ENCODE data around the gene ANXA5.

The ANXA5 gene

DNA sequence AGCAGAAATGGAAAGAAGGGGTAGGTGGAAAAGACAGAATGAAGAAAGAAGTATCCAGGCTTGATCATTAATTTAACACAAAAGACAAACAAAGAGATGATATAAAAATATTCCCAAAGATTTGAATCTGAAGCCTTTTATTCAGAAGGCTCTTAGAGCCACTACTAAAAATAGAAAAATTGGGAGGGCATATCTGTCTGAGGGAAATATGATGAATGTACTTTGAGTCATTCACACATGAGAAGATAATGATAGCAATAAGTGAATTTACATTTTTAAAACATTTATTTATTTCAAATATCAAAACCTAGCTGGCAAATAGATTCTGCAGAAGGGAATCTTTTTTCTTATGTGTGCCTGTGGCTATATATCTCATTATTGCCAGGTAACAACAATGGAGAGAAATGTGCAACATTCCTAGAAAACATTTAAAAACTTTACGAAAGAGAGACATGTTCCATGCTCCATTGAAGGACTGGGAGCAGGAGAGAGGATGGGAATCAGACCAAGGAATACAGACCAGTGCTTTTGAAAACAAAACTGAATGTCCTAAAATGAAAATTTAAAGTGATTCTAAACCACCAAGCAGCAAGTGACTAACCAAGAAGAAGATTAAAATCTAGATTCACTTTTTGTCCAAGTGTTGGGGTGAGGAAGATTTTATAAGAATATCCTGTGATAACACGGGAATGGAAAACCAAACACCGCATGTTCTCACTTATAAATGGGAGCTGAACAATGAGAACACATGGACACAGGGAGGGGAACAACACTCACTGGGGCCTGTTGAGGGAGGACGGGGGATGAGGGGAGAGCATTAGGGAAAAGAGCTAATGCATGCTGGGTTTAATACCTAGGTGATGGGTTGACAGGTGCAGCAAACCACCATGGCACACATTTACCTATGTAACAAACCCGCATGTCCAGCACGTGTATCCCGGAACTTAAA lies 41.2 kb downstream of the ANXA5 start:
- DNase-seq (ENCODE audit: low spot score) (no peak), ATAC-seq (ENCODE audit: low read depth) (no peak)
- no peaks in the 10 kb centered on the region for H3K36me3 ChIP-seq (ENCODE audit: low read depth)
- H3K27ac ChIP-seq (ENCODE audit: poor library complexity, severe bottlenecking) = no peak overlapping the region
- no peak overlapping the region for H3K4me3 ChIP-seq (ENCODE audit: severe bottlenecking)
- H3K4me1 ChIP-seq (ENCODE audit: insufficient read depth, poor library complexity, severe bottlenecking) = no peaks in the 10 kb centered on the region
- no peaks in the 10 kb centered on the region for H3K27me3 ChIP-seq (ENCODE audit: insufficient read depth, poor library complexity, severe bottlenecking)
- TF ChIP-seq, protein P1, sequence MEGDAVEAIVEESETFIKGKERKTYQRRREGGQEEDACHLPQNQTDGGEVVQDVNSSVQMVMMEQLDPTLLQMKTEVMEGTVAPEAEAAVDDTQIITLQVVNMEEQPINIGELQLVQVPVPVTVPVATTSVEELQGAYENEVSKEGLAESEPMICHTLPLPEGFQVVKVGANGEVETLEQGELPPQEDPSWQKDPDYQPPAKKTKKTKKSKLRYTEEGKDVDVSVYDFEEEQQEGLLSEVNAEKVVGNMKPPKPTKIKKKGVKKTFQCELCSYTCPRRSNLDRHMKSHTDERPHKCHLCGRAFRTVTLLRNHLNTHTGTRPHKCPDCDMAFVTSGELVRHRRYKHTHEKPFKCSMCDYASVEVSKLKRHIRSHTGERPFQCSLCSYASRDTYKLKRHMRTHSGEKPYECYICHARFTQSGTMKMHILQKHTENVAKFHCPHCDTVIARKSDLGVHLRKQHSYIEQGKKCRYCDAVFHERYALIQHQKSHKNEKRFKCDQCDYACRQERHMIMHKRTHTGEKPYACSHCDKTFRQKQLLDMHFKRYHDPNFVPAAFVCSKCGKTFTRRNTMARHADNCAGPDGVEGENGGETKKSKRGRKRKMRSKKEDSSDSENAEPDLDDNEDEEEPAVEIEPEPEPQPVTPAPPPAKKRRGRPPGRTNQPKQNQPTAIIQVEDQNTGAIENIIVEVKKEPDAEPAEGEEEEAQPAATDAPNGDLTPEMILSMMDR (IDR thresholded peaks at IDR 0.05; ENCODE audit: poor library complexity, severe bottlenecking) = no peak
- H3K9me3 ChIP-seq (ENCODE audit: severe bottlenecking) = no peaks in the 10 kb centered on the region

DNA sequence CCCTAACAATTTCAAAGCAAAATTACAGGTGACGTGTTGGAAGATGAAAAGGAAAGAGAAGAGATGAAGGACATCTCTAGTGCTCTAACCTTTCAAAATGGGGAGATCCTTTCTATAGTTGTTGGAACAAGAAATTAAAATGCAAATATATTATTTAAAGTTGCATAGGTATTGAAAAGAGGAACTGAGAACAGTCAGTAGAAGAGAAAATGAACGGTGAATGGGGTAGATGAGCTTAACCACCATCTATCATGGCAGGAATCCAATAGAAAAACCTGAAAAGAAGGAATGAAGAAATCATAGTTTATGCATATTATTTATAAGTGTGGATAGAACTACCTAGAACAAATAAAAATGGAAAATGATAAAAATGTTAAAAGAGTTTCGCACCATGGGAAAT lies 42.0 kb downstream of the ANXA5 start:
- DNase-seq (ENCODE audit: low spot score) (no peak), ATAC-seq (ENCODE audit: low read depth) (no peak)
- H3K4me1 ChIP-seq (ENCODE audit: insufficient read depth, poor library complexity, severe bottlenecking) = no peaks in the 10 kb centered on the region
- H3K36me3 ChIP-seq (ENCODE audit: low read depth) = no peaks in the 10 kb centered on the region
- H3K9me3 ChIP-seq (ENCODE audit: severe bottlenecking) = no peaks in the 10 kb centered on the region
- H3K27ac ChIP-seq (ENCODE audit: poor library complexity, severe bottlenecking) = no peak overlapping the region
- no peak overlapping the region for H3K4me3 ChIP-seq (ENCODE audit: severe bottlenecking)
- H3K27me3 ChIP-seq (ENCODE audit: insufficient read depth, poor library complexity, severe bottlenecking) = no peaks in the 10 kb centered on the region
- TF ChIP-seq, protein P1 (IDR thresholded peaks at IDR 0.05; ENCODE audit: poor library complexity, severe bottlenecking) = no peak

DNA sequence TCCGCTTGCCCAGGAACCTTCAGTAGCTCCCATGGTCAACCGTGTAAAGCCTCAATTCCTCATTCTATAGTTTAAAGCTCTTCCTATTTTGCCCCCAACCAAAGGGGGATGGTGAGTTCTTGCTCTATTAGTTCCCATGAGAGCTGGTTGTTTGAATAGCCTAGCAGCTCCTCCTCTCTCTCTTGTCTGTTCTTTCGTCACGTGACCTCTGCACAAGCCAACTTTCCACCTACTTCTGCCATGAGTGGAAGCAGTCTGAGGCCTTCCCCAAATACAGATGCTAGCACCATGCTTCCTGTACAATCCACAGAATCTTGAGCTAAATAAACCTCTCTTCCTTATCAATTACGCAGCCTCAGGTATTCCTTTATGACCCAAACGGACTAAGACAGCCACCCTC lies 42.8 kb downstream of the ANXA5 start:
- DNase-seq (ENCODE audit: low spot score) = no peak
- no peaks in the 10 kb centered on the region for H3K36me3 ChIP-seq (ENCODE audit: low read depth)
- no peaks in the 10 kb centered on the region for H3K27me3 ChIP-seq (ENCODE audit: insufficient read depth, poor library complexity, severe bottlenecking)
- no peak overlapping the region for H3K27ac ChIP-seq (ENCODE audit: poor library complexity, severe bottlenecking)
- no peaks in the 10 kb centered on the region for H3K4me1 ChIP-seq (ENCODE audit: insufficient read depth, poor library complexity, severe bottlenecking)
- H3K9me3 ChIP-seq (ENCODE audit: severe bottlenecking) = no peaks in the 10 kb centered on the region
- H3K4me3 ChIP-seq (ENCODE audit: severe bottlenecking) = no peak overlapping the region
- no peak for ATAC-seq (ENCODE audit: low read depth)
- TF ChIP-seq, protein P1 (IDR thresholded peaks at IDR 0.05; ENCODE audit: poor library complexity, severe bottlenecking) = no peak

DNA sequence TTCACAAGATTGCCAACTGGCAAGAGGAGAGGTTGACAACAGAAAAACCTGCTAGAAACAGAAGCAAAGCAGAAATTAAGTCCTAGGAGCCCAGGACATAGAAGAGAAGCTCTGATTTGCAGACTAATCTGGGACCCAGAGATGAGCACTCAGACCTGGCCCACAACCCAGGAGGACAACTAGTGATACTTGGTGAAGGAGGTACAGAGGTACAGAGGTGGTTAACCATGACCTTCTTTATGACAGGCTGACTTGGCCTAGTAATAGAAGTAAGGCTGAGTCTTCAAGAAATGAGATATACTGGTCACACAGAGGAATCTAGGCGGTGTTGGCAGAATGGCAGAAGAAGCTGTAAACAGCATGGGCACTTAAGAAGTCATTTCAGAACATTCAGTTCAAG lies 43.6 kb downstream of the ANXA5 start:
- Histone ChIP-seq H3K9me3 (ENCODE audit: severe bottlenecking) (no peaks in the 10 kb centered on the region), H3K27ac (ENCODE audit: poor library complexity, severe bottlenecking) (no peak overlapping the region), H3K27me3 (ENCODE audit: insufficient read depth, poor library complexity, severe bottlenecking) (no peaks in the 10 kb centered on the region), H3K4me3 (ENCODE audit: severe bottlenecking) (no peak overlapping the region), H3K4me1 (ENCODE audit: insufficient read depth, poor library complexity, severe bottlenecking) (no peaks in the 10 kb centered on the region), H3K36me3 (ENCODE audit: low read depth) (no peaks in the 10 kb centered on the region)
- ATAC-seq (ENCODE audit: low read depth) (no peak), DNase-seq (ENCODE audit: low spot score) (no peak)
- TF ChIP-seq, protein P1 (IDR thresholded peaks at IDR 0.05; ENCODE audit: poor library complexity, severe bottlenecking) = no peak

- DNase-seq (ENCODE audit: low spot score) = no peak
- TF ChIP-seq, protein P1 (IDR thresholded peaks at IDR 0.05; ENCODE audit: poor library complexity, severe bottlenecking) = no peak
- no peaks in the 10 kb centered on the region for H3K9me3 ChIP-seq (ENCODE audit: severe bottlenecking)
- H3K27me3 ChIP-seq (ENCODE audit: insufficient read depth, poor library complexity, severe bottlenecking) = no peaks in the 10 kb centered on the region
- no peaks in the 10 kb centered on the region for H3K4me1 ChIP-seq (ENCODE audit: insufficient read depth, poor library complexity, severe bottlenecking)
- H3K27ac ChIP-seq (ENCODE audit: poor library complexity, severe bottlenecking) = no peak overlapping the region
- H3K36me3 ChIP-seq (ENCODE audit: low read depth) = no peaks in the 10 kb centered on the region
- no peak overlapping the region for H3K4me3 ChIP-seq (ENCODE audit: severe bottlenecking)
- no peak for ATAC-seq (ENCODE audit: low read depth)
Observed at GRCh38 chr4:121651597-121651996, 45.2 kb downstream of the ANXA5 start.
